Glomerular endothelial cell (primary cell): ENCODE data around the gene RBMS2. TPM values are rescaled to one million over a fixed set of nuclear protein-coding genes. Genes with fewer than 3 reads are reported as not detected.

Source experiments
- DNase-seq: peaks from one replicate; pipeline ENCODE4 v3.0.0-alpha.2; 2011; ENCODE audit warnings: low read depth, low spot score; ENCODE audit errors: extremely low read depth
- total RNA-seq: library from RNA; depleted of rRNA; stranded (reverse); fragments of >200 nt; gene quantifications from 2 replicates; pipeline ENCODE4 v1.2.3, GENCODE V29; 2015

Gene RBMS2
- total RNA-seq, 1 donor from 2014 or later: 75.8 TPM

- DNase-seq: no peak
Observed at GRCh38 chr12:56578983-56579546, 57.4 kb downstream of the RBMS2 start.

- no peak for DNase-seq
Observed at GRCh38 chr12:56581418-56582145, 60.0 kb downstream of the RBMS2 start.

DNA sequence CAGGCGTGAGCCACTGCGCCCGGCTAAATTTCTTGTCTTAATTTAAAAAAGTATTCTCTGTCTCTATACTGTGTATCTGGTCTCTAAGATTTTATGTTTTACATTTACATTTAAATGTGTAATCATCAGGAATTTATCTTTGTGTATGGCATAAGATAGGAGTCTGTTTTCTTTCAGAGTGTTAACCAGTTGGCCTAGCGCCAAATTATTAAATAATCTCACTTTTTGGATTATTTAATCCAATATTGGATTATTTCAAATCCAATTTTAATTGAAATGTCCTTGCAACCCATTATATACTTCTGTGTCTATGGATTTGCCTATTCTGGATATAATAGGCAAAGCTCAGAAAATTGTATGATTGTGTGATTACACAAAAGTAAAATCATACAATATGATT, 63.5 kb downstream of the RBMS2 start:
- DNase-seq: no peak

GRCh38 chr12:56589783-56590182, 68.2 kb downstream of the RBMS2 start:
- no peak for DNase-seq

DNA sequence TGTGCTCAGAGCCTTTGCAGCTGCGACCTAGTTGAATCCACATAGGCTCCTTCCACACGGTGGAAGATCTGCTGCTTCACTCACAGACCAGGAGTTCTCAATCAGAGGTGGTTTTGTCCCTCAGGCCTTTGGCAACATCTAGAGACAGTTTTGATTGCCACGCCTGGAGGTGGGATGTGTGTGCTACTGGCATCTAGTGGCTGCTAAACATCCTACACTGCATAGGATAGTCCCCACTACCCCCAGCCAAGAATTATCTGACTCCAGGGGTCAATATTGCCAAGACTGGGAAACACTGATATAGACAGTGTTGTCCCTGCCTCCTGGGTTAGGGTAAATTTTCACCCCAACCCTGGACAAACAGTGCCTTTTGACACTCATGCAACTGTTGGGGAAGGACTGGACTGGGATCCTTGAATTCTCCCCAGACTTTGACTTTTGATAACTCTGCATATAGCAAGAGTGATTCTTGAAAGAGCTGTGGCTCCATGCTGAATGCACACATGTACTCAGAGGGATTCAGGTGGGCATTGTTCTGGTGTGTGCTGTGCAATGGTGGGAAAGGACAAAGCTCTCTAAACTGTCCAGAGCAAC, 68.7 kb downstream of the RBMS2 start:
- no peak for DNase-seq

DNA sequence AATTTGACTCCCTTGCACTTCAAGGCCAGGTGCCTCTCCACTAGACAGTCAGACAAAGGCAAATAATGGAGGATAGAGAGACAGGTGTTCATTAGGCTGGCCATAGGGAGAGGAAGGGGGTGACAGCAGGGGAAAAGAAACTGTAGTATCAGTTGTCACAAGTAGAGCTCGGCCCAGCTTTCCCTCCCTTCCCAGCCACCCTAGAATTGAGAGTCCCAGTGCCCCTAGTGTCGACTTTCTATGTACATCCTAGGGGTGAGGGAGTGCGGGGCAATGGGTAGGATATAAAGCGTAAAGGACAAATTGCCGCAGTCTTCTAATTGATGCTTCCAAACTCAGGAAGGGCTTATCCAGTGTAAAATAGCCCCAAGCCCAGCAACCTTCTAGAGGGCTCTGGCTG, 69.5 kb downstream of the RBMS2 start:
- no peak for DNase-seq

DNA sequence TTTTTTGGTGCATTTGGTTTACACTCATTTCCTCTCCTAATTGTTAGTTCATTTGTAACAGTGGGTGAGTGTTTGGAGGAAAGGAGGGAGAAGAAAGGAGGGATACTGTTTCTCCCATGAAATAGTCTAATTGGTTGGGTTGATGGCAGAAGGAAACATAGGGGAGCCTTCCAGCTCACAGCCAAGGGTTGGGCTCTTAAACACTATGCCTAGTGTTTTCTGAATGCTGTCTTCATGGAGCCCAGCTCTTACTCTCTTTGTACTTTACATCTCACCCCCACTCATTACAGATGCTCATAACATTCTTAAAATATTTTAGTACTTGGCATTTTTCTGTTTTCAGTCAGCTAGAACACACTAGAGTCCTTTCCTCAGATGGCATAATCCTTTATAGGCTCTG, 70.3 kb downstream of the RBMS2 start:
- no peak for DNase-seq

- no peak for DNase-seq
Observed at GRCh38 chr12:56593909-56594621, 72.4 kb downstream of the RBMS2 start.

DNA sequence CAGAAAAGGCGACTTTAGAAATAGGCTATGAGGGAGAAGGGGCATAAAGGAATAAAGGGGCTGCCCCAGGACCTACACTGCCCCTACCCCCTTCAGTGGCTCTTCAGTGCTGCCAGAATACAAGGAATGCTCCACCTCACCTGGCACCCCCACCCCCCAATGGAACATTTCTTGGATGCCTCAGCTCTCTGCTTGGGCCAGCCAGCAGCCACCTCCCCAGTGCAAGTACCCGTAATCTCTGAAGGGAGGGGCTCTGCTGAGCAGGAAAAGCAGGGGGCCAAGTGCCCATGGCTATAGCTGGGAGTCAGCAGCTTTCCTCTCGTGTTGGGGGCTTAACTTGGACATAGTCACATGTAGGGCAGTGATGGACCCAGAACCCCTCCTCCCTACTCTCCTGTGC, 75.2 kb downstream of the RBMS2 start:
- no peak for DNase-seq

- DNase-seq: no peak
Observed at GRCh38 chr12:56599041-56599440, 77.4 kb downstream of the RBMS2 start.

GRCh38 chr12:56599797-56600196, 78.2 kb downstream of the RBMS2 start:
- no peak for DNase-seq

GRCh38 chr12:56600753-56601152, 79.1 kb downstream of the RBMS2 start:
- no peak for DNase-seq

GRCh38 chr12:56601503-56601902, 79.9 kb downstream of the RBMS2 start:
- no peak for DNase-seq

GRCh38 chr12:56602239-56602638, 80.6 kb downstream of the RBMS2 start:
- DNase-seq: no peak

- no peak for DNase-seq
Observed at GRCh38 chr12:56604355-56604754, 82.7 kb downstream of the RBMS2 start.

DNA sequence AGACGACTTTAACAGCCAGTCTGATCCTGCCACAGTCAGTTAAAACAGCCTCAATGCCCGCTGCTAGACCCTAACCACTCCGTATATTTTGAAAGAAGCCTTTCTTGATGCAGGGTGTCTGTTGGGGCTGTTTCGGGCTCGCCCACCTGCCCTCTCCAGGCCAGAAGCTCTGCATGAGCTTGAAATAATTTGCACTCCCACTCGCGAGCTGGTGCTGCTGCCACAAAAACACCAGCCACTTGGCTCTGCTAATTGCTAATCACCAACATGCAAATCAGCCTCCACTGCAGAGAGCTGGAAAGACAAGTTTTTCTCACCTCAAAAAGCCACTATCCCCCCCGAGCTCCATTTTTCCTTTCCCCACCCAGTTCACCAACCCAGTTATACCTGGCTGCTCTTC, 93.0 kb downstream of the RBMS2 start:
- DNase-seq: no peak

DNA sequence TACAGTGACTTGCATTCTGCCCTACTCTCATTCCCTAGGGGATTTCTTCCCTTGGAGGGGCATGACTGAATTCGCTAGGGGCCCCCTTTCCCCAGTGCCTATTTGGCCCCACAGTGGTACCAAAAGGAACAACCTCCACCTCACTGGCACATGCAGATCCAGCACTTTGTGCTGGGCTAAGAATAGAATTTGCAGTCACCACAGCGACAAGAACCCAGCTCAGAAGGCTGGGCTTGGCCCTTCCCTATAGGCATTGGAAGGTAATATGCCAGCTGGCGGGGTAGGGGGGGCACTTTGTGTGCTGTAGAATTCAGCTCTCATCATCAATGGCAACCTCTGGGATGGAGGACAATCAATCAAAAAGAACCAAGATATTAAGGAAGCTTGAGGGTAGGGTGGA, 94.6 kb downstream of the RBMS2 start:
- no peak for DNase-seq

DNA sequence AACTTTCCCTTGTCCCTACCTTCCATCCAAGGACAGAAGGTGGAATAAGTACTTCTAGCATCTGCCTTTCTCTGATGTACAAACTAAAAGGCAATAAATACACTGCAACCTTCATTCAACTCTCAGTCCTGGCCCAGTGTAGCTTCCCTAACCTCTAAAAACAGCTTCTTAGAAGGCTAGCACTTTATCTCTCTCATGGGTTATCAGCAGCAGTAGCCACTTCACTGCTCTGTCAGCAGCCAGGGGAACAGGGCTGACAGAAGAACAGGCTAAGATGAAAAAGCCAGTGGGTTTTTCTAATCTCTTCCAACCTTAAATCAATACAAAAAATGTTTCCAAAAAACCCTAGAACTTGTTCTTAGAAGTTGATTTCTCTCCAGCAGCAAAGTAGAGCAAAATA, 95.3 kb downstream of the RBMS2 start:
- no peak for DNase-seq

DNA sequence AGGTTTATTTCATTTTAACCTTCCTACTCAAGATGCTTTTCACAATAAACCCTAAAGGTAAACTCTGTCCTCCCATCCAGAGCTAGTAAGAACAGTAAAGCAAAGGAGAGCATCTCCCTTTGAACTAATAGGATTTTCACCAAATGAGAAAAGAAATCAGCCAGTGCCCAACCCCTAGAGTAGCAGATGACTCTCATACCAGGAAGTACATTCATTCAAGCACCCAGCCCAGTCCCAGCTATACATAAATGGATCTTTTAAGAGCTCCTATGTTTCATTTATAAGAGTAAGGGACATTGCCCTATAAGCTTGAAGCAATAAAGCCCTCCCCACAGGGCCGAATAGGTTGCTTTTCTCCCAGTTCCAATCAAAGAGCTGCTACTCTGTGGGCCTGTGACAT, 100.9 kb downstream of the RBMS2 start:
- no peak for DNase-seq

DNA sequence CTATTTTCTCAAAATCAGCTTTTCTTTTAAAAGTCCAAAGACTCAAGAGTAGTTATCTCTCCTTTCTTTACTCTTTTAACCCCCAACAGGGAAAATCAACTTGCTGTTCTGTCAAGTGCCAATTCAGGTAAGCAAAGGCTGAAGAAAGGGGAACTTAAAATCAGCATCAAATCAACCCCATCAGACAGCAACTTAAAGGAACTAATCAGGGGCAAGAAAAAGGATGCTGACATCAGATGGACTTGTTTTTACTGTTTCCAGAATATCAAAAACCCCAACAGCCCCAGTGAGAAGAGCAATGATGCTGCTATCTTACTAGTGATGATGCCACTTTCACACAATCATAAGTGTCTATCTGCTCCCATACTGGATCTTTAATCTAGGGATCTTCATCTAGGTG, 105.1 kb downstream of the RBMS2 start:
- DNase-seq: no peak

- no peak for DNase-seq
Observed at GRCh38 chr12:56628671-56629458, 107.2 kb downstream of the RBMS2 start.
